SH-SY5Y (cell line): ENCODE data around the gene ZNF77.
A peak's percentile ranks its signal among the peaks of the same experiment; 100 is the strongest.

ENCODE experiments used
- GATA2 ChIP-seq: IDR thresholded peaks from 2 replicates; pipeline ENCODE4 v1.6.1; 2011; ENCODE audit warnings: mild to moderate bottlenecking, low read depth, low read length
- GATA3 ChIP-seq: IDR thresholded peaks from 2 replicates; pipeline ENCODE4 v1.6.1; 2011; ENCODE audit warnings: low read depth, mild to moderate bottlenecking, low read length, moderate library complexity

- no peak for TF ChIP-seq GATA3
- peak; percentile 18; the same call in 1 of the 2 replicates for TF ChIP-seq GATA2
These were observed 38.8 kb upstream of the ZNF77 start for GRCh38 chr19:2983351-2984214.
